GM18951 (cell line): Measurements from ENCODE around the gene PLAAT4.

Experiments
- POLR2A ChIP-seq: IDR thresholded peaks from 4 replicates; pipeline ENCODE4 v1.6.1; 2011; ENCODE audit warnings: mild to moderate bottlenecking; ENCODE audit not compliant: insufficient read length, insufficient read depth; ENCODE audit errors: extremely low read depth
- in situ Hi-C: fragments of 300-500 bp; cut with MboI; formaldehyde crosslinking; loops from one replicate; pipeline ENCODE4 v1.12.0; 2022; ENCODE audit warnings: low sequenced_read_pairs, mixed read lengths, inconsistent platforms; ENCODE audit not compliant: unreplicated experiment

PLAAT4 gene

DNA sequence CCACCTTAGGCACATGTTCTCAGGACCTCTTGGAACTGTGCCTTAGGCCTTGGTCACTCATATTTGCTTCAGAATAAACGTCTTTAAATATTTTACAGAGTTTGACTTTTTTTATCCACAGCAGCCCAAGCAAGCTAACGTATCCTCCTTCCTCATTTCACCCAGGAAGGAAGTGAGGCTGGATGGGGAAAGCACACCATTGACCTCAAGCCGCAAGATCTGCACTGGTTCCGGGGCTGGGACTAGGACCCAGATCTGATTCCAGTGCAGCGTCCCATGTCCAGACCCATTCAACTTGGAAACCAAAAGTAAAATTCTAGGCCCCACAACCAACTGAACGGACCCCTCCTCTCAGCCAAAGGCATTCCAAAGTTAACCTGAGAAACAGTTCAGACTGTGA, 33.1 kb upstream of the PLAAT4 start:
- TF ChIP-seq POLR2A = no peak
- in situ Hi-C loops = no loop called here

DNA sequence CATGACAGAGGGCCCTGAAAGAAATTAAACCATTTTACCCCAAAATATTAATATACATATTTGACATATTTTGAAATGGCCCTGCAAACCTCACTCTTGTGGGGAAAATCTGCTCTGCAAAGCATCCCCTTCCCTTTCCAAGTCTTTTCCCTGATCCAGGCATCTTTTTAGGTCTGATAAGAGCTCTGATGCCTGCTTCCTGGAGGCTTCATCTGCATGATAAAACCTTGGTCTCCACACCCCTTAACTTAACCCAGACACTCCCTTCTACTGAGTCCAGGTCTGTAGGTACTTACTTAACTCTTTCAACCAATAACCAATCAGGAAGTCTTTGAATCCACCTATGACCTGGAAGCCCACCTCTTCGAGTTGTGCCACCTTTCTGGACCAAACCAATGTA, 32.6 kb upstream of the PLAAT4 start:
- in situ Hi-C loops = no loop called here
- TF ChIP-seq POLR2A = no peak

DNA sequence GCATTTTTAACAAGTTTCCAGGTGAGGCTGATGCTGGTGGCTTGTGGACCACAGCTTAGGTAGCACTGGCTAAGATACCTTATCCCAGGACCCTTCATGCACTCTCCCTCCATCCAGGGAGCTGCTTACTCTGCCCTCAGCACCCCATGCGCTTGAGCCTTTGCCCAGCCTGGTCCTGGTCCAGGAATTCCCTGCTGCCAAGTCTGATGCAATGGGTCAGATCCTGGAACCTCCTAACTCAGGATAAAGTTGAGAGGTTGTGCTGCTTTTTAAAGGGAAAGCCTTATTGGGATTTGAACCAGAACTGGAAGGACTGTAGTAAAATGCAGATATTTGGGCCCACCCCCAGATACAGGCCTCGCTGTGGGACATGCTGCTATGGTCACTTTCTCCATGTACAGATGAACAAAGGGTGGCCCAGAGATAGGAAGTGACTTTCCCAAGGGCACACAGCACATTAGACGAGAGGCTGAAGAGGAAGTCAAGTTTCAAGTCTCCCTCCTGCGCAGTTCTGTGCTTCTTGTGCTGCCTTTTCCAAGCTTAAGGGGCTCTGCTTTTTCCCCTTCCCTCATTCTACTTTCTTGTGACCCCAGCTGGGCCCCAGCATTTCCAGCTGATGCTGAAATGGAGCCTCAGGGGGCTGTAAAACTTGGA, 31.5 kb upstream of the PLAAT4 start:
- in situ Hi-C loops = no loop called here

DNA sequence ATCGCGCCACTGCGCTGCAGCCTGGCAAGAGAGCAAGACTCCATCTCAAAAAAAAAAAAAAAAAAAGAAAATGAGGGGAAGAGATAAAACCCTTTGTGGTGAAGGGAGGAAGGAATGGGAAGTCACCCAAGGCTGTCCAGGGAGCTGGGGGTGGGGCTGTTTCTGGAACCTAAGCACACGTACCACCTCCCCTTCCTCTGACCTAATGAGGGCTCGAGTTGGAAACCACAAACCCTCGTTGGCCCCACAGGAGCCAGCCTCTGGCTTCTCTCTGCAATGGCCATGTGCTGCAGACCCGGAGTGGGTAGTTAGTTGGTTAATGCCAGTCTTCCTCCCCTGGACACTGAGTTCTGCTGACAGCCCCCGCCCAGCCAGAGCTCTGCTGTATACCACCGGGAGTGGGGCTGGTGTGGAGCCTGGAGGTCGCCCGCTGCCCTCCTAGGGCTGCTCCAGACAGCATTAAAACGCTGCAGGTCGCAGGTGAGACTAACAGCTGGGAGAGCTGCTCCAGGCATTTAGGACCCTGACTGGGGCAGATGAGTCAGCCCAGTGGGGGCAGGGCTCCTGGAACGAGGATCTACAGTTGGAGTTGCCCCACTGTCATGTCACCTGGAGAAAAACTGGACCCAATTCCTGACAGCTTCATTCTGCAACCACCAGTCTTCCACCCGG, 30.6 kb upstream of the PLAAT4 start, which contains the start of gene LGALS12:
Gene LGALS12, plus strand, starts transcription at position 228 of the 672 bp plus-strand sequence. Its CDS starts 375 bp downstream, at position 603.
- TF ChIP-seq POLR2A = no peak
- in situ Hi-C loops = no loop called here

More for the DNA sequence above, 31.5 kb upstream of the PLAAT4 start:
- TF ChIP-seq POLR2A = no peak

DNA sequence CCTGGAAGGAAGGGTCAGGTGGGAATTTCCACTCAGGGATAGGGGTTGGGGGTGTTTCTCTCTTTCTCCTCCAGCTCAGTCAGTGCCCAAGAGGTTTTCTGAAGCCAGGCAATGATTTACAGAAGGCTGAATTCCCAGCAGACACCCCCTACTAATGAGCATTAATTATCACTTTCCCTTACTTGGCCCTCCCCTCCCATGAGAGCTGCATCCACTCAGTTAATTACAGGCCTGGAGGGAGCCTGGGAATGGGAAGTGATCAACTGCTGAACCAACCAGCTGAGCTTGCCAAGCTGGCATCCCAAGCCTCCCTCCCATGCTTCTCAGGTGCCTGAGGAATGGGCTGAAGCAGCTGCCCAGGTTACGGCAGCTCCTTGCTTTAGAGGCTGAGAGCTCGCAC, 29.7 kb upstream of the PLAAT4 start:
- in situ Hi-C loops = no loop called here
- TF ChIP-seq POLR2A = no peak

DNA sequence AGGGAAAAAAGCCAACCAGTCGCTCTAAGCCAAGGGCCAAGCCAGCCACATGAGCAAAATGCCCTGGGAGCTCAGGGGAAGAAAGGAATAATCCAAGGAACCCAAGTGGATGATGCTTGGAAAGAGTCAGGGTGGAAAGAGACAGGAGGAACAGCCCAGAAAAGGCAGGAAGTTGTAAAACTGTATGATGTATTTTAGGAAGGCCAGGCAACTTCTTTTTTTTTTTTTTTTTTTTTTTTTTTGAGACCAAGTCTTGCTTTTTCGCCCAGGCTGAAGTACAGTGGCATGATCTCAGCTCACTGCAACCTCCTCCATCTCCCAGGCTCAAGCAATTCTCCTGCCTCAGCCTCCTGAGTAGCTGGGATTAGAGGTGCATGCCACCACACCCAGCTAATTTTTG, 29.1 kb upstream of the PLAAT4 start:
- in situ Hi-C loops = no loop called here
- no peak for TF ChIP-seq POLR2A

DNA sequence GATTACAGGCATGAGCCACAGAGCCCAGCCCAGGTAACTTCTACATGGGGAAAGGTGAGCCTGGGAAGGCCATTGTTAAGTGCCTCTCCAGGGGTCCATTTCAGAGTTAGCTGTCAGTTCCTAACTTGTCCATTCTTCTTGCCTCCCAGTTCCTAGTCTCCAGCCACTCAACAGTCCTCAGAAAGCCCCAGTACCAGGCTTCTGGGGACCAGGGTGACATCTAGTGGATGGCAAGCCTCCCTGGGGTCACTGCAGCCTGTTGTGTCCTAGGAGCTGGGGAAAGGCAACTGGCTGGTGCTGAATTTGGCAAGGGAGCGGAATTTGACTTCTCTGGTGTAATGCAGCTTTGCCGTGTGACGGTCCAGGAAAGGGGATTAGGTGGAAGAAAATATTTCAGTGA, 28.6 kb upstream of the PLAAT4 start:
- no peak for TF ChIP-seq POLR2A
- in situ Hi-C loops = no loop called here

DNA sequence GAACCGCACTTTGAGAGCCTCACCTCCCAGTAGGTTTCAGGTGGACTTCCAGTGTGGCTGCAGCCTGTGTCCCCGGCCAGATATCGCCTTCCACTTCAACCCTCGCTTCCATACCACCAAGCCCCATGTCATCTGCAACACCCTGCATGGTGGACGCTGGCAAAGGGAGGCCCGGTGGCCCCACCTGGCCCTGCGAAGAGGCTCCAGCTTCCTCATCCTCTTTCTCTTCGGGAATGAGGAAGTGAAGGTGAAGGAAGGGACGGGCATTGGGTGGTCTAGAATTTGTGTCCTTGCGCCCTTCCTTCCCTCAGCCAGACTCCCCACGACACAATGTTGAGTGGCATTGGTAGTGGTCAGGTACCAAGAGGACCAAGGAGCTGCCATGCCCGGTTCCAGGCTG, 27.9 kb upstream of the PLAAT4 start:
- no peak for TF ChIP-seq POLR2A
- in situ Hi-C loops = no loop called here

DNA sequence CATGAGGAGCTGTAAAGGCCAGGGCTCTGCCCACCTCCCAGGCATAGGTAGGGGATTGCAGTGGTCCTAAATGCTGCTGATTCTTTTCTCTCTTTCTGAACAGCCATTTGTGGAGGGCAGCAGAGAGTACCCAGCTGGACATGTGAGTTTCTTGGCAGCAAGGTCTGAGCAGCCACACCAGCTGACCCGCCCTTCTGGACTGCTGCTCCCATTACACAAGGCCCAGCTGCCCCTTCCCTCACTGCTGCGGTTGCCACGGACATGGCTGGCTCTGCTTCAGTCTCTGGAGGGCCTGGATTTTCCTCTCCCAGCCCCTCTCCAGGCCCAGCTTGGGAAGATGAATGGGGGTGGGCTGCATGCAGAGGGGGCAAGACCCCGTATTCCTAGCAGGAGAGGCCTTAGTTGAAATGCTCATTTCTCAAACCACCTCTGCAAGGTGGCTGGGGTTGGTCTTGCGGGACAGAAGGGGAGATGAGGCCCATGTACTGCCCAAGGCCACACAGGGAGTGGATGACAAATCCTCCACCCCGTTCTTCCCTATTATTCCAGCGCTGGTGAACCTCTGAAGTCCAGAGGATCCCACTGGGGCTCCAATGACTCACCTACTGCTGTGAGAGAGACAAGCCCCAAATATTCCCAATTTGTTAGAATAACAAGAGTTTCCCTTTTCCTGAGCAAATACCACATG, 26.1 kb upstream of the PLAAT4 start:
- in situ Hi-C loops = no loop called here
- TF ChIP-seq POLR2A = no peak

DNA sequence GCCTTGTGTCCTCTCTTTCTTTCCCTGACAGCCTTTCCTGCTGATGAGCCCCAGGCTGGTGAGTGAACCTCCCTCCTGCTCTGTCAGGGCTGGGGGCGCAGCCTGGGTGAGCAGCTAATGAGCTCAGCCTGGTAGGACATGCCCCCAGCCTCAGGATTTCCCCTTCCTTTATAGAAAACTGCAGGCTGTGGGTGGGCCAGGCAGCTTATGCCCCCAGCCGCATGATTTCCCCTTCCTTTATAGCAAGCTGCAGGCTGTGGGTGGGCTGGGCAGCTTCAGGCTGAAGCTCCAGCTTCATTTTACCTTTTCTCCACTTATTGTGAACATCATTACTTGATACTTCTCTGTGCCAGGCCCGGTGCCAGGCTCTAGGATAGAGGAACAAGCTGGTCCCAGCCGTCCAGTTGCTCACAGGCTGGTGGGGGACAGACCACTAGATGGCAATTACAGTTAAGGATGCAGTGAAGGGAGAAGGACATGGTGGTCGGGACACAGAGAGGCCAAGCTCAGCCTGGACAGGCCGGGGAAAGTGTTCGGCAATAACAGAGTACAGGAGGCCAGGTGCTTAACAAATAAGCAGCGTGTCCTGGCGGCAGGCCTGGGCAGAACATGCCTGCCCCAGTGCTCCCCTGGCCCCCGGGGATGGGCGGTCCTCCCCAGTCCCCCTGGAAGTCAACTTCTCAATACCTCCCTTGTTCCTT, 25.4 kb upstream of the PLAAT4 start:
- no peak for TF ChIP-seq POLR2A
- in situ Hi-C loops = no loop called here

DNA sequence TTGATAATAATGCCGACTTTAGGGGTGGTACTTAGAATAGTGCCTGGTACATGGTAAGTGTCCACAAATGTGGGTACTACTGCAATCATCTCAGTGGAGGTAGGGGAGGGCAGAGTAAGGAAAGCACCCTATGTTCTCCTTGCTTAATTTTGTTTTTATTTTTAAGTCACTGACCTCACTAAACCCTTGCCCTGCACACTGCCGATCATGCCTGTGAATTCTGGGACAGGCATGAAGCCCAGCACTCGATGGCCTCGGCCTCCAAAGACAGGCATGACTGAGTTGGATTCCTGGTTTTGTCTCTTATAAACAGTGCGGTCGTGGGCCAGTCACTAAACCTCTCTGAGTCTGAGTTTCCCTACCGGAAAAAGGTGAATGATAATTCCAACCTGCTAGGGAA, 23.8 kb upstream of the PLAAT4 start:
- in situ Hi-C loops = no loop called here
- no peak for TF ChIP-seq POLR2A

DNA sequence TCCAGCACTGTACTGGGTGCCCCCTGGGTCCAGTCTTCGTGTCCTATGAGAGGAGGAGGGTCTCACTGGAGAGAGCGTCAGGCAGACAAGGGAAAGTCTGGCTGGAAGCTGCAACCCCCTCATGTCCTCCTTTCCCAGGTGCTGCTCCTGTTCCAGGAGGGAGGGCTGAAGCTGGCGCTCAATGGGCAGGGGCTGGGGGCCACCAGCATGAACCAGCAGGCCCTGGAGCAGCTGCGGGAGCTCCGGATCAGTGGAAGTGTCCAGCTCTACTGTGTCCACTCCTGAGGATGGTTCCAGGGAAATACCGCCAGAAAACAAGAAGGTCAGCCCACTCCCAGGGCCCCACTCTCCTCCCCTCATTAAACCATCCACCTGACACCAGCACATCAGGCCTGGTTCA, 20.5 kb upstream of the PLAAT4 start:
- no peak for TF ChIP-seq POLR2A
- in situ Hi-C loops = no loop called here

DNA sequence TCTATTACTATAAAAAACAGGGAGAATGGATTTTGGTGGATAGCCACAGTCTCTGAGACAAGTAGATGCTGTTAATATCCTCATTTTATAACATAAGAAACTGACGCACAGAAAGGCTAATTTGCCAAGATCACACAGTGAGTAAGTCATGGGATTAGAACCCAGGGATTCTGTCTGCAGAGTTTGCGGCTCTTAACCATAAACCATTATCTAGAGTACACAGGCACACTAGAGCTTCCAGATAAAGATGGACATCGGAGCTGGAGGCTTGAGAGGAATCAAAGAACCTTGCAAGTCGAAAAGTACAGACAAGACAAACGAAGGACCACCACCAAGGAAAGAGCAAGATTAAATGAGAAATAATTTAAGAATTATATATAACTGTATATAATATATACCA, 19.5 kb upstream of the PLAAT4 start:
- in situ Hi-C loops = no loop called here
- TF ChIP-seq POLR2A = no peak
